GM12873 (cell line): ENCODE results near the gene ANKRD17.

Experiments
- TF ChIP-seq, protein P1 (sequence below): IDR thresholded peaks from 2 replicates; pipeline ENCODE4 v1.5.1; 2012; ENCODE audit warnings: low read depth, mild to moderate bottlenecking, moderate library complexity, low read length, control low read depth; ENCODE audit not compliant: insufficient read depth; ENCODE audit errors: missing control alignments

ANKRD17 gene

GRCh38 chr4:73277201-73277600 is 18.6 kb upstream of the ANKRD17 start:
- TF ChIP-seq, protein P1, sequence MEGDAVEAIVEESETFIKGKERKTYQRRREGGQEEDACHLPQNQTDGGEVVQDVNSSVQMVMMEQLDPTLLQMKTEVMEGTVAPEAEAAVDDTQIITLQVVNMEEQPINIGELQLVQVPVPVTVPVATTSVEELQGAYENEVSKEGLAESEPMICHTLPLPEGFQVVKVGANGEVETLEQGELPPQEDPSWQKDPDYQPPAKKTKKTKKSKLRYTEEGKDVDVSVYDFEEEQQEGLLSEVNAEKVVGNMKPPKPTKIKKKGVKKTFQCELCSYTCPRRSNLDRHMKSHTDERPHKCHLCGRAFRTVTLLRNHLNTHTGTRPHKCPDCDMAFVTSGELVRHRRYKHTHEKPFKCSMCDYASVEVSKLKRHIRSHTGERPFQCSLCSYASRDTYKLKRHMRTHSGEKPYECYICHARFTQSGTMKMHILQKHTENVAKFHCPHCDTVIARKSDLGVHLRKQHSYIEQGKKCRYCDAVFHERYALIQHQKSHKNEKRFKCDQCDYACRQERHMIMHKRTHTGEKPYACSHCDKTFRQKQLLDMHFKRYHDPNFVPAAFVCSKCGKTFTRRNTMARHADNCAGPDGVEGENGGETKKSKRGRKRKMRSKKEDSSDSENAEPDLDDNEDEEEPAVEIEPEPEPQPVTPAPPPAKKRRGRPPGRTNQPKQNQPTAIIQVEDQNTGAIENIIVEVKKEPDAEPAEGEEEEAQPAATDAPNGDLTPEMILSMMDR: no peak

DNA sequence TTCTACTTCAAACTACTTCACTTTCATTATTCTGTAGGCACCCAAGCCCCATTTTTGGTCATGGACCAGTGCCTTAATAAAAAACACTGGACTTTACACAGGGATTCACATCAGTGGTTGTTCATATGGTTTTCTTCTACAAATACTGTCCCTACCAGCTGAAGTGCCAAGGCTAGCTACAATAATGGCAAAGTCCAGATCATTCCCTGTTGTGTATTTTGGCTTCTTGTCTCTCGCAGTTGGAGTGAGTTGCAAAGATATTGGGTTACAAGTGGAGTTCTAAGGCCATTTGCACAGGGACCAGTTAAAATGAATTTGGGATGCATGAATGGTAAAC is 16.7 kb upstream of the ANKRD17 start:
- TF ChIP-seq, protein P1: no peak

GRCh38 chr4:73272816-73273215 is 14.2 kb upstream of the ANKRD17 start:
- TF ChIP-seq, protein P1: no peak

- TF ChIP-seq, protein P1: no peak
Observed at GRCh38 chr4:73267050-73267449, 8.5 kb upstream of the ANKRD17 start.

DNA sequence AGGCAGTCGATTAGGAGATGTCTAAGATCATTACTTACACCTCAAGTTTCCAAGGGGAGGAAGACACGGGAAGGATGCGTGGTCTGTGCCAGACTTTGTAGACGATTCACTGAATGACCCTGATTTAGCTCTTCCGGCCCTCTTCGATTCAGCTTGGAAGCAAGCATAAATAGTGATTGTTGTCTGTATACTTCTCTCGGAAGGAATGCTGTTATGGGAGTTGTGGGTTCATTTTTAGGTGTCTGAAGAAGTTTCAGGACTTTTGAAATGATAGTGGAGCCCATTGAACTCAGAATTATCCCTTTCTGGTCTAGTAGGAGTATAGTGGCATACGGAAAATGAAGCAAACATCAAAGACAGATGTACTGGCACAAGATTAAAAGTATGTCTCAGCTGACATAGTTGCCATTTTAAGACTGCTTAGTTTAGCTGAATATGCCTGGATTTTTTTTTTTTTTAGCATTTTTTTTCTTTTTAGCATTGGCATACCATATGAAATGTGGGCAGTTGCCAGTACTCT is 1.0 kb upstream of the ANKRD17 start:
- TF ChIP-seq, protein P1: no peak

GRCh38 chr4:73258436-73258685 is 237 bp downstream of the ANKRD17 start:
- TF ChIP-seq, protein P1: no peak

DNA sequence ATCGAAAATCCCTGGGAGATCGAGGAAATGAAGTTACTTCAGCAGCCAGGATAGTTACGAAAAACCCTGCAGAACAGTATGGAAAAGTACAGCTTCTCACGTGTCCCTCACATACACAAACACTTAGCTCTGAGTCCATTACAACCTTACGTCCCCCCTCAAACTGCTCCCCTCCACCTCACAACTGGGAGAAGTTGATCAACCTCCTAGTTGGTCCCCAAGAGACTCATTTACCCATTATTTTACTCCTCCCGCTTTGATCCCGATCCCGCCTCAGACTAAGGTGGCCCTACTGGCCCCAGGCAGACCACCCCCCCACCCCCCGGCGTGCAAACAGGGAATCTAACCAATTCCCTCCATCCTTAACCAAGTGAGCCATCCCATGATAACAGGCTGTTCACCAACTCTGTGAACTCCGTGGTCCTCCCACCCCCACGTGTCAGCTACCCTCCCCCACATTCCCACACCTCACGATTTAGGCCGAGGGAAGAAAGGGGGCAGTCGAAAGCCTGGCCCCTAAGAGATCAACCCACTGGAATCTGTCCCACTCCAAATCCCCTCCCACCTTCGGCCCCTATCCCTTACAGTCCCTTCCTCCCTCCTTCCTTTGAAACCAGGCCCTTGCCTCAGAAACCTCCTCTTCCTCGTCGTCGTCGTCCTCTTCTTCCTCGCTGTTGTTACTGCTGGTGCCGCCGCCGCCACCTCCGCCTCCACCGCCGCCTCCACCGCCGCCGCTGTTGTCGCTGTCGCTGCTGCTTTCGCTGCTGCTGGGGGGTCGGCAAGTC is 755 bp downstream of the ANKRD17 start:
- TF ChIP-seq, protein P1: no peak

DNA sequence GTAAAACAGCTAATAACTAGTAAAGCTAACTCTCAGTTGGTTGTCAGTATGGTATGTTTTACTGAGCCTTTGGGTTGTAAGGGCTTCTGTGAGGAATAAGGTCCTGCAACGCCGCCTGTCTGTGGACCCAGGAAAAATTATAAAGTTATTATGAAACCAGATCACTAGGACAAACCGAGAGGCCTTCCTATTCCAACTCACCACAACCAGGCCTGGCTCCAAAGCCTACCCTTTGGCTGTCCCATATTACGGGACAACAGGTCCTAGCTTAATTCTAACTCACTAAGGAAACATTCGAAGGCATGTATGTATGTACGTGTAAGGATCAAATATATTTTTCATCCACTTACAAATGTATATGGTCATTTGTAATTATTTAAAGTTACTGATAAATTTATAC is 1.4 kb downstream of the ANKRD17 start:
- TF ChIP-seq, protein P1: peak; percentile 74
